Vagina (tissue), 2 donors: Measurements from ENCODE around the gene MICAL2.

ENCODE experiments used
- POLR2A ChIP-seq, 2 donors: fragments of 450-650 bp; IDR thresholded peaks; one replicate each; pipeline ENCODE4 v1.6.1; 2017; ENCODE audit warnings: antibody characterized with exemption in 2 of 2, mild to moderate bottlenecking in 2 of 2, moderate library complexity in 2 of 2
- POLR2AphosphoS5 ChIP-seq, 2 donors: sonication (generic); formaldehyde crosslinking; IDR thresholded peaks; one replicate each; pipeline ENCODE4 v1.9.0; 2017; ENCODE audit warnings: antibody characterized with exemption in 2 of 2, mild to moderate bottlenecking in 2 of 2, low read depth in 1 of 2; ENCODE audit not compliant: insufficient read depth in 1 of 2
- TF ChIP-seq, protein P1 (sequence below), 3 experiments: fragments of 450-650 bp in 2 of 3; fragments of 200-600 bp in 1 of 3; sonication (generic) in 1 of 3; IDR thresholded peaks; one replicate each; pipeline ENCODE4 v1.5.1; 2017 to 2019; ENCODE audit warnings: antibody characterized with exemption in 3 of 3, mild to moderate bottlenecking in 2 of 3, moderate library complexity in 2 of 3

DNA sequence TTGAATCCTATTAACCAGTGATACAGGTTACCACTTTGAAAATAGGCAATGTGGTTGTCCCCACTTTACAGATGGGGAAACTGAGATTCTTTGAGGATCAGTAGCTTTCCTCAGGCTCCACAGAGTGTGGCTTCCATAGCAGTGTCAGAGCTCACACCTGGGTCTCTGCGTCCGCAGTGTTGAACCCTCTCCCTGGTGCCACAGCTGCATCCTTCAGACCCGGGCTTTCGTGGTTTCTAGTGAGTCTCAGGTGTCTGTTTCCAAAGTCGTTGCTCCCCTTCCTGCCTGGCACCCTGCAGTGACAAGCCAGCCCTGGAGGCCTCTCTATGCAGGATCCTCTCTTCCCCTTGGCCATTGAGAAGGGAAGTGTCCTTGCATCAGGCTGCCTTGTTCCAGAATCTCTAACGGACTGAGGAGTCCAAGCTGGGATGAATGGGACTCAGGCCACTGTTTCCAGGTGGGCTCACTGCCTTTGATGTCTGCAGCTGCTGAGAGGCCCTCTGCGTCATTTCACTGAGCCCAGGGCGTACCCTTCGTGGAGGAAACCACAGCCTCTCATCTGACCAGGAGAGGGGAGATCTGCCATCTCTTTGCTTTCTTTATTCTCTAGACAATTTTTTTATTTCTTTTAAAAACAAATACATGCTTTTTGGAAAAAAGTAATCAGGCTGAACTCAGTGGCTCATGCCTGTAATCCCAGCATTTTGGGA lies 48.4 kb upstream of the MICAL2 start:
- TF ChIP-seq, protein P1, sequence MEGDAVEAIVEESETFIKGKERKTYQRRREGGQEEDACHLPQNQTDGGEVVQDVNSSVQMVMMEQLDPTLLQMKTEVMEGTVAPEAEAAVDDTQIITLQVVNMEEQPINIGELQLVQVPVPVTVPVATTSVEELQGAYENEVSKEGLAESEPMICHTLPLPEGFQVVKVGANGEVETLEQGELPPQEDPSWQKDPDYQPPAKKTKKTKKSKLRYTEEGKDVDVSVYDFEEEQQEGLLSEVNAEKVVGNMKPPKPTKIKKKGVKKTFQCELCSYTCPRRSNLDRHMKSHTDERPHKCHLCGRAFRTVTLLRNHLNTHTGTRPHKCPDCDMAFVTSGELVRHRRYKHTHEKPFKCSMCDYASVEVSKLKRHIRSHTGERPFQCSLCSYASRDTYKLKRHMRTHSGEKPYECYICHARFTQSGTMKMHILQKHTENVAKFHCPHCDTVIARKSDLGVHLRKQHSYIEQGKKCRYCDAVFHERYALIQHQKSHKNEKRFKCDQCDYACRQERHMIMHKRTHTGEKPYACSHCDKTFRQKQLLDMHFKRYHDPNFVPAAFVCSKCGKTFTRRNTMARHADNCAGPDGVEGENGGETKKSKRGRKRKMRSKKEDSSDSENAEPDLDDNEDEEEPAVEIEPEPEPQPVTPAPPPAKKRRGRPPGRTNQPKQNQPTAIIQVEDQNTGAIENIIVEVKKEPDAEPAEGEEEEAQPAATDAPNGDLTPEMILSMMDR (IDR thresholded peaks at IDR 0.05) = no peak
- TF ChIP-seq POLR2A (IDR thresholded peaks at IDR 0.05) = no peak
- TF ChIP-seq POLR2AphosphoS5 (IDR thresholded peaks at IDR 0.05; ENCODE audit: insufficient read depth in 1 of 2, low read depth in 1 of 2) = no peak
